HG03354 (cell line): ENCODE data around the gene IP6K2.

Source experiments
- ATAC-seq: cut with Tn5 transposase; IDR thresholded peaks from one replicate; pipeline ENCODE4 v1.9.1; 2021; ENCODE audit warnings: mild to moderate bottlenecking; ENCODE audit not compliant: unreplicated experiment, poor library complexity, severe bottlenecking

IP6K2 gene

GRCh38 chr3:48693826-48694225 is 23.2 kb downstream of the IP6K2 start:
- no peak for ATAC-seq

DNA sequence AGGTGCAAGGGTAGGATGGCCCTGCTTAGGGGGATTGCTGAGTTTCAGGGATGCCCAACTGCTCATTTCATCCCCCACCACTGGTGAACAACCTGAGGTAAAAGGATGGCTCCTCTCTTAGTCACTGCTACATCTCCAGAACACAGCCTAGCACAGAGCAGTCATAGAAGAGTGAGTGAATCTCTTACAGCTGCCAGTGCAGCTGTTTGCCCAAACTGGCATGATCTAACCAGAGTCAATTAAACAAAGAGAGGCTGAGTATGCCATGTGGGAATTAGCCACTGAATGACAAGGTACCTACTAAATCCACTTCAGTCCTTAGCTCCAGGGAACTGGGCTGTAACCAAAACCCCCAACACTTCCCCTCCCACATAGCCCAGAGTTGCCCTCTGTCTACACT is 24.5 kb downstream of the IP6K2 start:
- no peak for ATAC-seq

DNA sequence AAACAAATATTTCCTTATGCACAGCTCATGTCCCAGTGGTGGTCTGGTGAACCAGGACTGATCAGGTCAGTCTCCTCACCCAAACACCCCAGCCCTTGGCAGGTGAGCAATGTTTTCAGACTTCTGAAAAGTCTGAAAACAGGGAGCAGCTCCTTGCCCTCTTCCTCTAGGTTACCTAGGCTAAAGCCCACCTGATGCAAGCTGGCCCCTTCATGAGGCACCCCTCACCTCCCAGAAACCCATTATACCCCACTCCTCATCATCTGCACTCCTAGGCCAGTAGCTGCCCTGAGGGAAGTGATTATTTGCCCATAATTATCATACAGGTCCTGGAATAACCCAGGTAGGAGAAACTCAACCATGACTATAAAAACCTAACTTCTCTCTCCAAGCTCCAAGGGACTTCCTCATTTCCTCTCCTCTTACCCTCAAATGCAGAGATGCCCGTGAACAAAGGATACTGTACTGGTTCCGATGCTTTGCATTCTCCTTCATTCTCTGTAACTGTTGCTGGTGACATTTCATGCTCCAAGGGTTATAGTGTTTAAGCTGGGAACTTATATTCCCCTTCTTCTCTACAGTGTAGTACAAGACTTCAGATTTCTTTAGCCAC is 26.1 kb downstream of the IP6K2 start:
- ATAC-seq, result no peak

DNA sequence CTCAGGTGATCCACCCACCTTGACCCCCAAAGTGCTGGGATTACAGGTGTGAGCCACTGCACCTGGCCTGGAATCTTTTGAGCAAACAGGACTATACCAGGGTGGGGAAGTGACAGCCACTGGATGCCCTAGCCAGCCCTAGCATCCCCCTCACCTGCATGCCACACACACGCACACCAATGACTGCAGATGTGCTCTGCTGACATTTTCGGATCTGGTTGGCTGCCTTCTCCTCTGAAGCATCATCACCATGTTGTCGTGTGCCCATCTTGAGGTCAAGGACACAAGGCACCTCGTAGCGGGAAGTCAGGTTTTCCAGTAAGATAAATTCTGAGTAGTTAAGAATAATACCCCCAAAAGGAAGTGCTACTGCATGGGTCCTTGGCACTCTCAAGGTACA is 27.6 kb downstream of the IP6K2 start:
- no peak for ATAC-seq

GRCh38 chr3:48688737-48689075 is 28.3 kb downstream of the IP6K2 start:
- ATAC-seq, result no peak

GRCh38 chr3:48688032-48688736 is 28.8 kb downstream of the IP6K2 start:
- no peak for ATAC-seq

- no peak for ATAC-seq
Measured at GRCh38 chr3:48687220-48687678, 29.8 kb downstream of the IP6K2 start.

- ATAC-seq, result no peak
Measured at GRCh38 chr3:48686538-48687219, 30.3 kb downstream of the IP6K2 start.

GRCh38 chr3:48685603-48686511 is 31.2 kb downstream of the IP6K2 start, which contains the start of gene NCKIPSD:
TSS of gene NCKIPSD (minus strand) at chr3:48685915. CDS start at chr3:48685807, 108 bp downstream.
- ATAC-seq, result peak; percentile 87

- ATAC-seq, result no peak
Measured at GRCh38 chr3:48685293-48685602, 31.8 kb downstream of the IP6K2 start.

DNA sequence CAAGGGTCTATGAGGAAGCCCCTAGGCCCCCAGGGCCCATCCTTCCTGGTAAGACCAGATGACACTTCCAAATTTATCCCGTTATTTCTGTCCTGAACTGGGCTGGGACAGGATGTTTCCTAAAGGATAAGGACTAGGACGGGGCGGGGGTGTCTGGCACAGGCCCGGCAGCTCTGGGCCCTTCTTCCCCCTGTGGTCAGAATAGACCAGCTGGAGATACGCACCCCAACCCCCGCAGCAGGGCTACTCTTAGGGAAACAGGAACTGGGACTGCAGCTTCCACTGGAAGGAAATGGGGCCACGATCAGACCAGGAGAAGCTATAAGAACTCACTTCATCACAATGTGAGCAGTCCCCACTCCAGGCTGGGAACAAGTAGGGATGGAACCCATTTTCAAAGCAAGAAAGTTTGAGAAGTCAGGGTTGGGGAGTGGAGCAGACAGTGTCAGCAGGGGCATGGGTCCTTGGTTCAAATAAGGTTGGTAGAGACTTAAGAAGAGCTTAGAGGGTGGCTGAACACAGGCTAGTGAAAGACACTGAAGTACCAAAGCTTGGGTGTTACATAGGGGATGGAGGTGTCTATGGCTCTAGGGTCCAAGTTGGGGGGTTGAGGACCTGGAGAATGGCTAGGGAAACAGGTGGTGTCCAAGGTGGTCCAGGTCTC is 32.4 kb downstream of the IP6K2 start:
- ATAC-seq, result no peak

DNA sequence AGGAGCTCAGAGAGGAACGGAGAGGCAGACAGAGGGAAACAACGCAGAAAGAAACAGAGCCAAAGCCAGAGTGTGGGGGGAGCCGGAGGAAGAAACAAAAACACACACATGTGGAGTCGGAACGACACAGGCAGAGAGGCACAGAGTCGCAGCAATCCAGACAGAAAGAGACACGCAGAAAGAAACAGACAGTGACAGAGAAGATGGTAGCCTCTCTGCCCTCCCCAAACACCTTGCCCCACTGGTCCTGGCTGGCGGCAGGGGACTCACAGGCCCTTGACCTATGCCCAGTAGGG is 33.0 kb downstream of the IP6K2 start:
- ATAC-seq, result no peak

GRCh38 chr3:48682786-48683185 is 34.2 kb downstream of the IP6K2 start:
- ATAC-seq, result no peak

- ATAC-seq, result no peak
Measured at GRCh38 chr3:48681974-48682610, 34.9 kb downstream of the IP6K2 start.

GRCh38 chr3:48681541-48681880 is 35.5 kb downstream of the IP6K2 start:
- no peak for ATAC-seq

GRCh38 chr3:48680811-48681540 is 36.0 kb downstream of the IP6K2 start:
- ATAC-seq, result no peak

- no peak for ATAC-seq
Measured at GRCh38 chr3:48679411-48680391, 37.3 kb downstream of the IP6K2 start.
